GM12878 (cell line): ENCODE results near the gene PFKFB3.

ENCODE experiments used
- BHLHE40 ChIP-seq, 2 experiments: fragments of 450-650 bp in 1 of 2; IDR thresholded peaks; 2 replicates each; pipeline ENCODE4 v1.6.1; 2011 to 2017; ENCODE audit warnings: low read depth in 2 of 2, borderline replicate concordance in 1 of 2, improper control_type of control experiment in 1 of 2, low read length in 1 of 2, mild to moderate bottlenecking in 1 of 2
- GABPA ChIP-seq: IDR thresholded peaks from 2 replicates; pipeline ENCODE4 v1.6.1; 2014; ENCODE audit warnings: antibody characterized with exemption, low read depth, mild to moderate bottlenecking, inconsistent platforms
- POLR2A ChIP-seq: IDR thresholded peaks from 2 replicates; pipeline ENCODE4 v1.6.1; 2011; ENCODE audit warnings: low read depth, mild to moderate bottlenecking, low read length
- POLR2AphosphoS5 ChIP-seq: IDR thresholded peaks from 2 replicates; pipeline ENCODE4 v1.6.1; 2011; ENCODE audit warnings: mild to moderate bottlenecking, low read length, inconsistent platforms
- RFX5 ChIP-seq: IDR thresholded peaks from 2 replicates; pipeline ENCODE4 v1.6.1; 2011; ENCODE audit warnings: low read depth, low read length, improper control_type of control experiment
- SREBF1 ChIP-seq: IDR thresholded peaks from 2 replicates; pipeline ENCODE4 v1.6.1; 2012; ENCODE audit warnings: mild to moderate bottlenecking, low read length
- ZNF384 ChIP-seq: IDR thresholded peaks from 2 replicates; pipeline ENCODE4 v1.6.1; 2012; ENCODE audit warnings: low read depth, mild to moderate bottlenecking, low read length, improper control_type of control experiment, borderline replicate concordance
- ZSCAN29 ChIP-seq: fragments of 450-650 bp; IDR thresholded peaks from 2 replicates; pipeline ENCODE4 v1.6.1; 2017; ENCODE audit warnings: mild to moderate bottlenecking, moderate library complexity
- ZZZ3 ChIP-seq: IDR thresholded peaks from 2 replicates; pipeline ENCODE4 v1.6.1; 2011; ENCODE audit warnings: low read depth; ENCODE audit not compliant: control insufficient read depth, insufficient read length
- TF ChIP-seq, protein P1 (sequence below), 3 experiments: IDR thresholded peaks in 2 of 3; conservative IDR thresholded peaks in 1 of 3; 2 replicates each; pipeline ENCODE4 v1.5.1; 2011; ENCODE audit warnings: low read depth in 3 of 3, low read length in 3 of 3, mild to moderate bottlenecking in 3 of 3, control low read depth in 2 of 3, moderate library complexity in 2 of 3, inconsistent platforms in 1 of 3, mixed read lengths in 1 of 3; ENCODE audit not compliant: control insufficient read depth in 2 of 3, insufficient read depth in 1 of 3; ENCODE audit errors: extremely low read depth in 1 of 3
- TF ChIP-seq, protein P2 (sequence below): fragments of 450-650 bp; IDR thresholded peaks from 2 replicates; pipeline ENCODE4 v1.6.1; 2017; ENCODE audit warnings: antibody characterized with exemption, mild to moderate bottlenecking, moderate library complexity

- TF ChIP-seq POLR2AphosphoS5, result no peak; the same call in 1 of the 2 replicates
- no peak for TF ChIP-seq RFX5
- TF ChIP-seq ZSCAN29, result no peak
- TF ChIP-seq, protein P1, sequence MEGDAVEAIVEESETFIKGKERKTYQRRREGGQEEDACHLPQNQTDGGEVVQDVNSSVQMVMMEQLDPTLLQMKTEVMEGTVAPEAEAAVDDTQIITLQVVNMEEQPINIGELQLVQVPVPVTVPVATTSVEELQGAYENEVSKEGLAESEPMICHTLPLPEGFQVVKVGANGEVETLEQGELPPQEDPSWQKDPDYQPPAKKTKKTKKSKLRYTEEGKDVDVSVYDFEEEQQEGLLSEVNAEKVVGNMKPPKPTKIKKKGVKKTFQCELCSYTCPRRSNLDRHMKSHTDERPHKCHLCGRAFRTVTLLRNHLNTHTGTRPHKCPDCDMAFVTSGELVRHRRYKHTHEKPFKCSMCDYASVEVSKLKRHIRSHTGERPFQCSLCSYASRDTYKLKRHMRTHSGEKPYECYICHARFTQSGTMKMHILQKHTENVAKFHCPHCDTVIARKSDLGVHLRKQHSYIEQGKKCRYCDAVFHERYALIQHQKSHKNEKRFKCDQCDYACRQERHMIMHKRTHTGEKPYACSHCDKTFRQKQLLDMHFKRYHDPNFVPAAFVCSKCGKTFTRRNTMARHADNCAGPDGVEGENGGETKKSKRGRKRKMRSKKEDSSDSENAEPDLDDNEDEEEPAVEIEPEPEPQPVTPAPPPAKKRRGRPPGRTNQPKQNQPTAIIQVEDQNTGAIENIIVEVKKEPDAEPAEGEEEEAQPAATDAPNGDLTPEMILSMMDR (IDR thresholded peaks at IDR 0.05 in 2 of 3, conservative IDR thresholded peaks at IDR 0.05 in 1 of 3; ENCODE audit: control insufficient read depth in 2 of 3, extremely low read depth in 1 of 3, insufficient read depth in 1 of 3, low read depth in 3 of 3, low read length in 3 of 3), result no peak
- TF ChIP-seq POLR2A, result no peak
- TF ChIP-seq, protein P2, sequence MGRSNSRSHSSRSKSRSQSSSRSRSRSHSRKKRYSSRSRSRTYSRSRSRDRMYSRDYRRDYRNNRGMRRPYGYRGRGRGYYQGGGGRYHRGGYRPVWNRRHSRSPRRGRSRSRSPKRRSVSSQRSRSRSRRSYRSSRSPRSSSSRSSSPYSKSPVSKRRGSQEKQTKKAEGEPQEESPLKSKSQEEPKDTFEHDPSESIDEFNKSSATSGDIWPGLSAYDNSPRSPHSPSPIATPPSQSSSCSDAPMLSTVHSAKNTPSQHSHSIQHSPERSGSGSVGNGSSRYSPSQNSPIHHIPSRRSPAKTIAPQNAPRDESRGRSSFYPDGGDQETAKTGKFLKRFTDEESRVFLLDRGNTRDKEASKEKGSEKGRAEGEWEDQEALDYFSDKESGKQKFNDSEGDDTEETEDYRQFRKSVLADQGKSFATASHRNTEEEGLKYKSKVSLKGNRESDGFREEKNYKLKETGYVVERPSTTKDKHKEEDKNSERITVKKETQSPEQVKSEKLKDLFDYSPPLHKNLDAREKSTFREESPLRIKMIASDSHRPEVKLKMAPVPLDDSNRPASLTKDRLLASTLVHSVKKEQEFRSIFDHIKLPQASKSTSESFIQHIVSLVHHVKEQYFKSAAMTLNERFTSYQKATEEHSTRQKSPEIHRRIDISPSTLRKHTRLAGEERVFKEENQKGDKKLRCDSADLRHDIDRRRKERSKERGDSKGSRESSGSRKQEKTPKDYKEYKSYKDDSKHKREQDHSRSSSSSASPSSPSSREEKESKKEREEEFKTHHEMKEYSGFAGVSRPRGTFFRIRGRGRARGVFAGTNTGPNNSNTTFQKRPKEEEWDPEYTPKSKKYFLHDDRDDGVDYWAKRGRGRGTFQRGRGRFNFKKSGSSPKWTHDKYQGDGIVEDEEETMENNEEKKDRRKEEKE, result no peak
- no peak for TF ChIP-seq GABPA
- no peak for TF ChIP-seq ZZZ3
- no peak for TF ChIP-seq ZNF384
- TF ChIP-seq SREBF1, result no peak
- TF ChIP-seq BHLHE40 (IDR thresholded peaks at IDR 0.05; ENCODE audit: borderline replicate concordance in 1 of 2, low read depth in 2 of 2, low read length in 1 of 2), result no peak
Observed at GRCh38 chr10:6271663-6272062, 68.9 kb downstream of the PFKFB3 start.
